Right lobe of liver (tissue), 6 donors: Measurements from ENCODE around the gene VAV3. TPM values are rescaled to one million over a fixed set of nuclear protein-coding genes. Genes with fewer than 3 reads are reported as not detected.

Experiments
- ATAC-seq, 4 donors: fragments of 200-7000 bp; cut with Tn5 transposase; one replicate each; pipeline ENCODE4 v1.9.1; 2020; ENCODE audit warnings: mild to moderate bottlenecking in 4 of 4, moderate library complexity in 4 of 4
- DNase-seq, 3 donors: peaks; one replicate each; pipeline ENCODE4 v3.0.0-alpha.2; 2020
- H3K27ac ChIP-seq, 3 donors: fragments of 200-600 bp; one replicate each; pipeline ENCODE4 v1.8.0; 2022
- H3K27me3 ChIP-seq, 2 donors: fragments of 200-600 bp; one replicate each; pipeline ENCODE4 v1.8.0; 2022
- H3K36me3 ChIP-seq, 4 donors: fragments of 200-600 bp; sonication (generic) in 1 of 4; one replicate each; pipeline versions ENCODE4 v1.5.1 to v1.8.0; 2017 to 2022; ENCODE audit warnings: control low read depth in 1 of 4
- H3K4me1 ChIP-seq, 4 donors: fragments of 200-600 bp; sonication (generic) in 1 of 4; one replicate each; pipeline versions ENCODE4 v1.5.1 to v1.8.0; 2017 to 2022; ENCODE audit warnings: control low read depth in 1 of 4
- H3K4me3 ChIP-seq, 3 donors: fragments of 200-600 bp; one replicate each; pipeline ENCODE4 v1.8.0; 2022
- H3K9me3 ChIP-seq, 4 donors: fragments of 200-600 bp; sonication (generic) in 1 of 4; one replicate each; pipeline versions ENCODE4 v1.5.1 to v1.8.0; 2017 to 2022; ENCODE audit warnings: control low read depth in 1 of 4
- POLR2A ChIP-seq: fragments of 450-650 bp; IDR thresholded peaks from one replicate; pipeline ENCODE4 v1.6.1; 2017; ENCODE audit warnings: antibody characterized with exemption, mild to moderate bottlenecking
- WGBS: methylation state at CpG from one replicate; pipeline ENCODE4 v1.1.6; 2018; ENCODE audit warnings: low coverage, low lambda C conversion rate; ENCODE audit not compliant: insufficient coverage; ENCODE audit errors: missing lambda C conversion rate; 5-methylcytosine and 5-hydroxymethylcytosine counted together
- intact Hi-C, 2 donors: fragments of 100-400 bp; cut with DNase I; formaldehyde crosslinking; loops; one replicate each; pipeline versions ENCODE4 v1.11.2 to v1.14.1; 2022
- total RNA-seq, 6 experiments: library from RNA; depleted of rRNA in 2 of 6; stranded (reverse); fragments of >200 nt in 2 of 6; fragmentation: NEBNext Ultra II Directional in 3 of 6; extraction: Animal tissue kit (Norgen Biotek cat#: 25700) in 3 of 6; gene quantifications; one replicate each; pipeline versions ENCODE4 v1.1.0 to v1.2.4, GENCODE V29; 2016 to 2023
- TF ChIP-seq, protein P1 (sequence below), 4 donors: fragments of 200-600 bp in 3 of 4; fragments of 450-650 bp in 1 of 4; IDR thresholded peaks; one replicate each; pipeline versions ENCODE4 v1.5.1 to v1.8.0; 2016 to 2022; ENCODE audit warnings: antibody characterized with exemption in 4 of 4, mild to moderate bottlenecking in 2 of 4
- donor health status: DM: no; HTN: yes; CAD: no.
- donor health status: DM: no; HTN: no; CAD: no.
- donor health status: DM: no; HTN: no; CAD: no.
- donor health status: DM: no; HTN: yes; CAD: no.
- donor health status: DM: no; HTN: yes; CAD: no.

The VAV3 gene
- total RNA-seq, 6 experiments from 2014 or later = 0.77 to 3.6 (median 1.5) TPM

GRCh38 chr1:107933736-107934135, 31.2 kb downstream of the VAV3 start:
- WGBS = 64% methylated on average over 1 of the region's 1 CpG
- H3K4me1 ChIP-seq = no peaks in the 10 kb centered on the region
- H3K9me3 ChIP-seq = no peaks in the 10 kb centered on the region

GRCh38 chr1:107930292-107930691, 34.7 kb downstream of the VAV3 start:
- Histone ChIP-seq H3K36me3 (no peaks in the 10 kb centered on the region), H3K9me3 (no peaks in the 10 kb centered on the region), H3K27me3 (no peaks in the 10 kb centered on the region), H3K4me1 (no peaks in the 10 kb centered on the region), H3K4me3 (no peak overlapping the region), H3K27ac (no peak overlapping the region)
- 87% methylated on average over 1 of the region's 1 CpG for WGBS
- intact Hi-C loops = no loop called here
- DNase-seq (no peak), ATAC-seq (no peak)
- no peak for TF ChIP-seq POLR2A
- TF ChIP-seq, protein P1, sequence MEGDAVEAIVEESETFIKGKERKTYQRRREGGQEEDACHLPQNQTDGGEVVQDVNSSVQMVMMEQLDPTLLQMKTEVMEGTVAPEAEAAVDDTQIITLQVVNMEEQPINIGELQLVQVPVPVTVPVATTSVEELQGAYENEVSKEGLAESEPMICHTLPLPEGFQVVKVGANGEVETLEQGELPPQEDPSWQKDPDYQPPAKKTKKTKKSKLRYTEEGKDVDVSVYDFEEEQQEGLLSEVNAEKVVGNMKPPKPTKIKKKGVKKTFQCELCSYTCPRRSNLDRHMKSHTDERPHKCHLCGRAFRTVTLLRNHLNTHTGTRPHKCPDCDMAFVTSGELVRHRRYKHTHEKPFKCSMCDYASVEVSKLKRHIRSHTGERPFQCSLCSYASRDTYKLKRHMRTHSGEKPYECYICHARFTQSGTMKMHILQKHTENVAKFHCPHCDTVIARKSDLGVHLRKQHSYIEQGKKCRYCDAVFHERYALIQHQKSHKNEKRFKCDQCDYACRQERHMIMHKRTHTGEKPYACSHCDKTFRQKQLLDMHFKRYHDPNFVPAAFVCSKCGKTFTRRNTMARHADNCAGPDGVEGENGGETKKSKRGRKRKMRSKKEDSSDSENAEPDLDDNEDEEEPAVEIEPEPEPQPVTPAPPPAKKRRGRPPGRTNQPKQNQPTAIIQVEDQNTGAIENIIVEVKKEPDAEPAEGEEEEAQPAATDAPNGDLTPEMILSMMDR (IDR thresholded peaks at IDR 0.05) = no peak

More at GRCh38 chr1:107933736-107934135, 31.2 kb downstream of the VAV3 start:
- Histone ChIP-seq H3K36me3 (no peaks in the 10 kb centered on the region), H3K27me3 (no peaks in the 10 kb centered on the region), H3K4me3 (no peak overlapping the region), H3K27ac (no peak overlapping the region)
- no peak for DNase-seq
- ATAC-seq = no peak
- TF ChIP-seq, protein P1 (IDR thresholded peaks at IDR 0.05) = no peak
- no peak for TF ChIP-seq POLR2A
- intact Hi-C loops = no loop called here

DNA sequence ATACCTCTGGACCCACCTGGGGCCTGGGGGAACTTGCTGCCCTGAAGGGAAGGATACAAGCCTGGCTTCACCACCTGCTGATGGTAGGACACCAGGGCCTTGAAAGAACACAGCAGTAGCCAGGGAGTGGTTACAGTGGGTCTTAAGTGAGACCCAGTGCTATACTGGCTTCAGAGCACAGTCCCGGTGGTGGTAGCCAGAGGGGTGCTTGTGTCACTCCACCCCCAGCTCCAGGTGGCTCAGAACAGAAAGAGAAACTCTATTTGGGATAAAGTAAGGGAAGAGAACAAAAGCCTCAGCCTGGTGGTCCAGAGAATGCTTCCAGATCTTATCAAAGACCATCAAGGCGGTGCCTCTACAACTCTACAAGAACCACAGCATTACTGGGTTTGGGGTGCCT, 37.2 kb downstream of the VAV3 start:
- DNase-seq (no peak), ATAC-seq (no peak)
- Histone ChIP-seq H3K4me3 (no peak overlapping the region), H3K27ac (no peak overlapping the region), H3K27me3 (no peaks in the 10 kb centered on the region), H3K36me3 (no peaks in the 10 kb centered on the region), H3K9me3 (no peaks in the 10 kb centered on the region), H3K4me1 (no peaks in the 10 kb centered on the region)
- no peak for TF ChIP-seq POLR2A
- TF ChIP-seq, protein P1 (IDR thresholded peaks at IDR 0.05) = no peak
- WGBS = 80% methylated on average over 2 of the region's 2 CpGs
- intact Hi-C loops = no loop called here

GRCh38 chr1:107926436-107927080, 38.4 kb downstream of the VAV3 start:
- ATAC-seq (no peak), DNase-seq (no peak)
- H3K27me3 ChIP-seq = no peaks in the 10 kb centered on the region
- H3K36me3 ChIP-seq = no peaks in the 10 kb centered on the region
- no peaks in the 10 kb centered on the region for H3K9me3 ChIP-seq
- no peak overlapping the region for H3K27ac ChIP-seq
- TF ChIP-seq, protein P1 (IDR thresholded peaks at IDR 0.05) = no peak
- TF ChIP-seq POLR2A = no peak
- H3K4me1 ChIP-seq = no peaks in the 10 kb centered on the region
- intact Hi-C loops = no loop called here
- H3K4me3 ChIP-seq = no peak overlapping the region
- 100% methylated on average over 1 of the region's 3 CpGs for WGBS
